ENCODE data around the gene NR0B2.
"Not testable (repeated sequence)": the region's sequence is repeated elsewhere in the genome, so short reads cannot be mapped to it uniquely, and the experiment has no call there.

NR0B2 gene

DNA sequence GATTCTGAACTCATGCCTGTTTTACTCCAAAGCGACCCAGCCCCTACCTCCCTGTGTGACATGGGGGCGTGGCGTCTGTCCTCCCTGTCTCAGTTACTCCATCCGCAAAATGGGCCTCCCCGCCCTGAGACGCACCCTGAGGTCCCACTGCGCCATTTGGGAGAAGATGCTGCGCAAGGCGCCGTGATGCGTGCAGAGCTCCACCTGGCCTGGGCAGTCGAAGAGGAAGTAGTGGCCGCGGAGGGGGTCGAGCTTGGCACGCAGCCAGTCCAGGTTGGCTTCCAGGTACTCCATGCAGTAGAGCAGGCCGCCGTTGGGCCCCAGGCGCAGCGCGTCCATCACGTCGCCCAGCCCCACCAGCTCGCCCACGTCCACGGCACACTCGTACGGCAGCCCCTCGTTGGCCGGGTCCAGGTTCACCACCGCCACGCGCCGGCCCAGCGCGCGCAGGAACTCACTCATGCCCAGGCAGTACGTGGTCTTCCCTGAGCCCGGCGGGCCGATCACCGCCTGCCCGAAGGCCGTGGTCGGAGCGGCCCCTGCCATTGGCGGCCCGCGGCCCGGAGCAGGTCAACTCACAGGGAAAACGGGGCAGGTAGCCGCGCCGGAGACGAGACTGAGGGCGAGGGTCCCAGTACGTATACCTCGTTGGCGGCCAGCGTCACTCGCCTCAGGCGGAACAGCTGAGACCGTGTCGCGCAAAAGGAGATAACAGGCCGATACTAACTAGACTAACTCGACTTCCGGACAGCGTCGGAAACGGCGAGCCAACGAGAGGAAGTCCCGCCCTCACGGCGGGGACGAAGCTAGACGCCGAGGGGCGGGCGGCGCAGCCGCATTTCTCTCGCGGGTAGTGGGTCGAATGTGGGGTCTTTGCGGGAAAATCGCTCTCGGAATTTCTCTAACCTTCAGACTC lies 24.0 kb downstream of the NR0B2 start, which contains the start of gene GPN2:
GPN2 (minus strand) TSS at position 733 of the 916 bp plus-strand sequence; CDS start at position 546, 187 bp downstream.
- peak; percentile 68 for DNase-seq (ENCODE audit: low read depth)

DNA sequence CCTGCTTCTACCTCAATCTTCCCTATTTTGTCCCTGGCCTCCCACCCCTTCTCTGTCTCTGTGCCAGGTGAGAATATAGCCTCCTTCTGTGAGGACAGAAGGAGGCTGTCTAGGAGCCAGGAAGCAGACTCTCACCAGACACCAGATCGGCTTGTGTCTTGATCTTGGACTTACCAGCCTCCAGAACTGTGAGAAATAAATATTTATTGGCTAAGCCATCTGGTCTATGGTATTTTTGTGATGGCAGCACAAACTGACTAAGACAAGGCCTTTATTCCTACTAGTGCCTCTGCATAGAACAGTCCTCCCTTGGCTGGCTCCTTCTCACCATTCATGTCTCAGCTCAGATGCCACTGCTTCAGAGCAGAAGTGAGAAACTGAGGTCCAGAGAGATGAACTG lies 25.5 kb downstream of the NR0B2 start:
- no peak for DNase-seq (ENCODE audit: low read depth)

DNA sequence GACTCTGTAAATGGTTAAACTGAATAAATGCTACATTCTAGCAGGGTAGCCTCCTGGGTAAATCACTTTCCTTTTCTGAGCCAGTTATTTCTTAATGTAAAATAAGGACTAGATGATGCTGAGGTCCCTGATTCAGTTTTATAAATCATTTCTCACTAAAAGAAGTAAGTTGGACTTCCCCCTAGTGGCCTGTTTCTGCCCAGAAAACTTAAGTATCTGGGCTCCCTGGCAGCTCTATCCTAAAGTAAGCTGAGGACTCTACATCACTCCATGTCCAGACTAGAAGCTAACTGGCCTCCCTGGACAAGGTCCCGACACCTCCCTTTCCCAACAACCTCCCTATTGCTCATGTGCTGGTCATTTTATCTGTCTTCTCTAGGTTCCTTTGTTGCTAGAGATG lies 26.6 kb downstream of the NR0B2 start:
- DNase-seq (ENCODE audit: low read depth): no peak

DNA sequence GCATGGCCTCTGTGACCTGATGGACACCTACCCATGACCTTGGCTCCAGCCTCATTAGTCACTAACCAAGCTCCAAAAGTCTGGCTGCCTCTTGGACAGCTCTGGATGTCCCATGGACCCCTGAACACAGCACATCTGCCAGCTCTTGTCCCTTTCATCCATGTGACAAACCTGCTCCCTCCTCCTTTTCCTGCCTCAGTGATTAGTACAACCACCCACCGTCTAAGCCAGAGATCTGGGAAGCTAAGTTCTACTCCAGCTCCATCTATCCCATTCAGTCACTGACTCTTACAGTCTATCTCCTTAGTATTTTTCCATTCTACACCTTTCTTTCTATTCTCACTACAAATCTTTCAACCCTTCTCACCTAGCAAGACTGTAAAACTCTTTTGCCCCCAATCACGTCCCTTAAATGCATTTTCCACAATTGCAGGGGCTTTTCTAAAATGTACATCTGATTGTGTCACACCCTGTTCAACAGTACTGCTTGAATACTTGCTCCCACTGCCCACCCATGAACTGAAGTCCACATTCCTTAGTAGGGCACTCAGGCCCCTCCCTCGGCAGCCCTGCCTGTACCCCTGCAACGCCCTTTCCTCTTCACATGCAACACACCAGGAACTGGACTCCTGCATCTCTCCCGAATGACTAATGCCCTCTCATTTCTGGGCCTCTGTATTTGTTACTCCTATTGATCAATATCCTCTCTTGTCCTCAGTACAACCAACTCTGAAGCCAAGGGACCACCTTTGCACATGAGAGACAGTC lies 30.9 kb downstream of the NR0B2 start:
- no peak for DNase-seq (ENCODE audit: low read depth)

DNA sequence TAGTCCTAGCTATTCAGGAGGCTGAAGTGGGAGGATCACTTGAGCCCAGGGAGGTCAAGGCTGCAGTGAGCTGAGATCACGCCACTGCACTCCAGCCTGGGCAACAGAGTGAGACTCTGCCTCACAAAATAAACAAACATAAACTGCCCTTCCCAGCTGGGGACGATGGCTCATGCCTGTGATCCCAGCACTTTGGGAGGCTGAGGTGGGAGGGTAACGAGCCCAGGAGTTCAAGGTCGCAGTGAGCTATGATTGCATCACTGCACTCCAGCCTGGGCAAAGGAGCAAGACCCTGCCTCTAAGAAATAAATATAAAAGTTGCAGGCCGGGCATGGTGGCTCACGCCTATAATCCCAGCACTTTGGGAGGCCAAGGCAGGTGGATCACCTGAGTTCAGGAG lies 32.2 kb downstream of the NR0B2 start:
- DNase-seq (ENCODE audit: low read depth): not testable (repeated sequence)

DNA sequence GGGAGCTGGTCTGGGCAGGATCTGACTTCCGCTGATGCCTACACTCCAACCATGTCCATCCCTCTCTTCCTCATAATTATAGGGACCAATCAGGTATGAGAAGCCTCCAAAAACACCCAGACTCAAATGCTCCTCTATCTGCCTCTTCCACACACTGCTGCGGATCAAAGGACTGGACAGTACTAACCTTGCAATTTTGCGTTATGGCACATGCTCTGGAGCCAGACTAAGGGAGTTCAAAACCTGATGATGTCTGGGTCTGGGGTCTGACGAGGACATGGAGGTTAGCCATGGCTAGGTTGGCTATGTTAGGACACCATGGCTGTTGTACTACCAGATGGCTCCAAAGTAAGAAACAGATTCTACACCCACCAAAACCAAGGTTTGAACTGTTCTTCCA lies 34.0 kb downstream of the NR0B2 start:
- DNase-seq (ENCODE audit: low read depth): no peak

DNA sequence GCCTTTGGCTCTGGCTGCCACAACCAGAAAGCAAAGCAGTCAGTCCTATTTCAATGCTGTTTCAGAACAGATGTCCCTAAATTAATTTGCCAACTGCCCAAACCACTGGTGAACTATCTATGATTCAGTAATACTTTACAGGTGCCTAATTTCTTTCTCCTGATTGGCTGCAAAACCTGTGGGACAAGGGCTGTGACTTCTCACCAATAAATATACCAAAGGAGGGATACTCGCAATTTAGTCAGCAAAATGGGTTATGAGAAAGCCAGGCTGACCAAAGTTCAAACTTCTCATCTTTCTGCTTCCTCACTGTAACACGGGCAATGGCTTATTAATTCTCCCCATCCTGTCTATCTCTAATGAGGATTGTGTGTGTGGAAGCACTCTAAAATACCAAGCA lies 36.4 kb downstream of the NR0B2 start:
- no peak for DNase-seq (ENCODE audit: low read depth)

DNA sequence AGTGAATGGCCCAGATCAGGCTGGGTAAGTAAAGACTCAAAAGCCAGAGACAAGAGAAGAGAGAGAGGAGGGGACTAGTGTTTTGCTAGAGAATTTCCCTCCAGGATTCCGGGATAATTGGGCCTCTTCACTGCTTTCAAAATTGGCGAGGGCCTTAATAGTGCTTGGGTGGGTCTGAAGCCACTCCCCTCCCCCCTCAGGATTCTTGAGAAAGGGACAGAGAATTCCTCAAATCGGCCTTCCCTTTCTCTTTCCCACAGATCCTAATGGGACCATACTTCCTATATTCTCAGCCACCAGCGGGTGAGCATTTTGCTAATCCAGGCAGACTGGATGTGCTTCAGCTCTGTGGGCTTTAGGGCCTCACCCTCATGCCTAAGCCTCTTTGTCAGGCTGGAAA lies 38.9 kb downstream of the NR0B2 start:
- DNase-seq (ENCODE audit: low read depth): no peak

DNA sequence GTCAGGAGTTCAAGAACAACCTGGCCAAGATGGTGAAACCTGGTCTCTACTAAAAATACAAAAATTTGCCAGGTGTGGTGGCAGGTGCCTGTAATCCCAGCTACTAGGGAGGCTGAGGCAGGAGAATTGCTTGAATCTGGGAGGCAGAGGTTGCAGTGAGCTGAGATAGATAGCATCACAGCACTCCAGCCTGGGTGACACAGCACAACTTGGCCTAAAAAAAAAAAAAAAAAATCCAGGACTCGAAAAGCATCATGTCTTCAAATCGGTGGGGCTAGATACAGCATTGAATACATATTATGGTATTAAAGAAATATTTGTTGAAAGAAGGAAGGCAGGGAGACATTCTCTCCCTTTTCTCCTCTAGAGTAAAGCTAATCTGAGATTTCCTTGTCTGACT lies 40.7 kb downstream of the NR0B2 start:
- DNase-seq (ENCODE audit: low read depth): not testable (repeated sequence)

DNA sequence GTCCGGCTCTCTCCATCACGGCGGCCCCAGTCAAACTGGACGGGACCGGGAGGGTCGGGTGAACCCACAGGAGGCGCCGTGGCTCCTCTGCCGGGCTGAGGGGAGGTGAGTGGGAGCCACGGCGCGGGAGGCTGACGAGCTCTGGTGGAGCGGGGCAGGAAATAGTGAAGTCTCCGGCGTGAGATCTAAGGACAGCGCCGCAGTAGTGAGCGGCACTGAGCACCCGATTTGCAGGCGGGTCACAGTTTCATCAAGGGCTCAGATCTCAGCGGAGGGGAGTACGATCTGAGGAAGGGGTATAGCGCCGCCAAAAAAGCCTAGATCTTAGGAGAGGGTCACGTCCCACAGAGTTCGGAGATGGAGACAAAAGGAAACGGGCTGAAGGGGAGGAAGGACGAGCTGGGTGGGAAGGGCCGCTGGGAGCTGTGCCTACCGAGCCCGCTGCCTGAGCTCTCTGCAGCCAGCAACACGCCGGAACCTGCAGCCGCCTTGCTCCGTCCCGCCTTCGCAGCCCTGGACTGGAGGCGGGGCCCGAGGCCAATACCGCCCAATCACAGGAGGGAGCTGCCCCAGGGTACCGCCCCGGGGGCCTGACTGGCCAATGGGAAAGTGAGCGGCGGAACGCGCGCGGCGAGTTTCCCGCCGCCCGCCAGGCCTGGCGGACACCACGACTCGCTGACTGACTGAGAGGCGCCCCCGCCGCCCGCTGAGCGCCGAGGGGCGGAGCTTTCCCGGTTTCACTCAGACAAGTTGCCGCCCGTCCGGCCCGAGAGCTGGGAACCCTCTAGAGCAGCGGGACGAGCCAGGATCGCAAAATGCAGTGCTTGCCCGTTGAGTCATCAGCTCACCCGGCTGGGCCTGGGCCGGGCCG lies 48.9 kb downstream of the NR0B2 start:
- DNase-seq (ENCODE audit: low read depth): peak; percentile 92

DNA sequence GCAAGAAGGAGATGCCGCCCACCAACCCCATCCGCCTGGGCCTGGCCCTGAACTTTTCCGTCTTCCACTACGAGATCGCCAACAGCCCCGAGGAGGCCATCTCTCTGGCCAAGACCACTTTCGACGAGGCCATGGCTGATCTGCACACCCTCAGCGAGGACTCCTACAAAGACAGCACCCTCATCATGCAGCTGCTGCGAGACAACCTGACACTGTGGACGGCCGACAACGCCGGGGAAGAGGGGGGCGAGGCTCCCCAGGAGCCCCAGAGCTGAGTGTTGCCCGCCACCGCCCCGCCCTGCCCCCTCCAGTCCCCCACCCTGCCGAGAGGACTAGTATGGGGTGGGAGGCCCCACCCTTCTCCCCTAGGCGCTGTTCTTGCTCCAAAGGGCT lies 50.1 kb downstream of the NR0B2 start:
- DNase-seq (ENCODE audit: low read depth): no peak

DNA sequence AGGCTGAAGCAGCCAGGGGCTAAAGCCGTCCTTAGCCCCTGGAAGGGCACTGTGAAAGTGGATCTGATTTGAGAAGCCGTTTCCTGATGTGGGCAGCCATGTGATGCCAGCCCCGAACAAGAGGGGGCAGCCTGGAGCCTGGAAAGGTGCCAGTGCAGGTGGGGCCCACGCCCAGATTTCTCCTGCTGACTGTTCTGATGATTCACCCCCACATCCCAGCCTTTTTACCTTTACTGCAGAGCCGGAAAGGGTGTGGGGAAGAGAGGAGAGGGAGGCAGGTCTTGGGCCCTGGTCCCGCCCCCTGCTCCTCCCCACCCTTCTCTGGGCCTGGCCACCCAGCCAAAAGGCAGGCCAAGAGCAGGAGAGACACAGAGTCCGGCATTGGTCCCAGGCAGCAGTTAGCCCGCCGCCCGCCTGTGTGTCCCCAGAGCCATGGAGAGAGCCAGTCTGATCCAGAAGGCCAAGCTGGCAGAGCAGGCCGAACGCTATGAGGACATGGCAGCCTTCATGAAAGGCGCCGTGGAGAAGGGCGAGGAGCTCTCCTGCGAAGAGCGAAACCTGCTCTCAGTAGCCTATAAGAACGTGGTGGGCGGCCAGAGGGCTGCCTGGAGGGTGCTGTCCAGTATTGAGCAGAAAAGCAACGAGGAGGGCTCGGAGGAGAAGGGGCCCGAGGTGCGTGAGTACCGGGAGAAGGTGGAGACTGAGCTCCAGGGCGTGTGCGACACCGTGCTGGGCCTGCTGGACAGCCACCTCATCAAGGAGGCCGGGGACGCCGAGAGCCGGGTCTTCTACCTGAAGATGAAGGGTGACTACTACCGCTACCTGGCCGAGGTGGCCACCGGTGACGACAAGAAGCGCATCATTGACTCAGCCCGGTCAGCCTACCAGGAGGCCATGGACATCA lies 50.7 kb downstream of the NR0B2 start, which contains the start of gene SFN:
SFN (plus strand) TSS at position 369 of the 904 bp plus-strand sequence; CDS start at position 433, 64 bp downstream.
- peak; percentile 24 for DNase-seq (ENCODE audit: low read depth)

DNA sequence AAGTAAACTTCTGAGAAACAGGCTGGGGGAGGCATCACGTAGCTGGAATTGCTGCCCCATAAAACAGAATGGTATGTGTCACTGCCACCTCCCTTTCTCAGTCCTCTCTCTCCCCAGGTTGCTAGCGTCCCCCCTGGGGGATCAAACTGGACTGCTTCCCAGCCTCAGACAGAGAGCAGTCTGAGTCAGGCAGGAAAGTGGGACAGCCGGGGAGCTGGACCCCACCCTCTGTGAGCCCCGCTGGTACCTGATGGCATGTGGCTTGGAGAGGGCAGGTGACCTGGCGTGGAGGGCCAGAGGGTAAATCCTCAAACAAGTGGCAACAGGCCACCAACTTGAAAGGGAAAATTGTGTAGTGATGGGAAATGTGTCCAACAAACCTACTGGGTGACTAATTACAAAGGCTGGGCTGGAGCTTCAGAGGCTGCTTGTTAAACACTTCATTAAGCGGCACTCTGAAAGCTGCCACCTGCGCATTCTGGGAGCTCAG lies 51.8 kb downstream of the NR0B2 start:
- DNase-seq (ENCODE audit: low read depth): no peak

Data from activated T-helper 9 cell treated with anti-CD3 and anti-CD28 coated beads, Interleukin-2, amount 50 U/mL, for 16 hours (primary cell).